ENCODE data around the gene P2RX5. TPM values are rescaled to one million over a fixed set of nuclear protein-coding genes. Genes with fewer than 3 reads are reported as not detected.

Gene P2RX5
- total and polyA plus RNA-seq, 2 experiments from 2014 or later, result 7.5 to 13.6 TPM

DNA sequence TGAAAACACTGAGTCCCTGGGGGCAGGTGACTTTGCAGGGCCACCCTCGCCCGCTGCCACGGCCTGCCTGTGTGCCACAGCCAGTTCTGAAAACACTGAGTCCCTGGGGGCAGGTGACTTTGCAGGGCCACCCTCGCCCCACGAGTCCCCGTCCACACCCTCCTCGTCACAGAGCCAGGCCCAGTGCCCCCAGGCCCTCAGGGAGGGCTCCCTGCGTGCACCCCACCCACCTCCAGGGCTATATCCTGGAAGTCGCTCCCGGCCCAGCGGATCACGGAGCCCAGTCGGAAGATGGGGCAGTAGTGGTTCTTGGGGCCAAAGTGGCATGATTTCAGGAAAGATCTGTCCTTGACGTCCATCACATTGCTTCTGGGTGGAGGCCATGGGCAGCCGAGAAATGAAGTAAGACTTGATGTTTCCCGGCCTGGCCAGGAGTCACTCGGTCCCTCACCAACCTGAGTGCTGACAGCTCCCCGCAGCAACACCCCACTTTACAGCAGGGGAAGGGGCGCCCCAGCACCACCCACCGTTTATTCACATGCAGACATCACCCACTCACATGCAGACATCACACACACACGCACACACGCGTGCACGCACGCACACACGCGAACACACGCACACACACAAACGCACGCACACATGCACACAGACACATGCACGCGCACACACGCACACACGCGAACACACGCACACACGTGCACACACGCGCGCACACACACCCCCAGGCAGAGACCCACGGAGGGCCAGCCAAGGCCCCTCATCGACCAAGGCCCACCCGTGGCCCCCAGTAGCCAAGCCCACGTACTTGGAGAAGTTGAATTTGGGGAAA, 6.5 kb downstream of the P2RX5 start:
- H3K36me3 ChIP-seq (ENCODE audit: insufficient read depth), result no peaks in the 10 kb centered on the region
- H3K4me1 ChIP-seq (ENCODE audit: insufficient read depth), result peaks cover 5% of the 10 kb centered on the region; the same call in 1 of the 2 replicates
- H3F3A ChIP-seq (replicated peaks; ENCODE audit: low read depth), result peaks cover 6% of the 10 kb centered on the region
- H3K27me3 Mint-ChIP-seq (ENCODE audit: insufficient read depth, low read depth, poor library complexity), result peaks cover 7% of the 10 kb centered on the region
- no peaks in the 10 kb centered on the region for H3K79me2 ChIP-seq (replicated peaks; ENCODE audit: insufficient read depth)
- H3K4me3 Mint-ChIP-seq, result no peak overlapping the region
- H3K4me2 ChIP-seq, result no peak overlapping the region
- H4K20me1 ChIP-seq (replicated peaks; ENCODE audit: insufficient read depth), result no peaks in the 10 kb centered on the region
- 0 out of 2 replicates have a peak overlapping the region, but pooled peaks have one; percentile 7 for H3K27ac Mint-ChIP-seq
- no peak overlapping the region for H2AFZ ChIP-seq
- H3K4me3 ChIP-seq, result no peak overlapping the region
- H3K4me1 Mint-ChIP-seq, result peaks cover 13% of the 10 kb centered on the region
- H3K9me2 ChIP-seq (ENCODE audit: insufficient read depth), result no peaks in the 10 kb centered on the region
- TF ChIP-seq EZH2 (IDR thresholded peaks at IDR 0.05; ENCODE audit: low read depth, unreplicated experiment) (no peak), JUNB (IDR thresholded peaks at IDR 0.05; ENCODE audit: unreplicated experiment) (no peak), STAT1 (IDR thresholded peaks at IDR 0.05; ENCODE audit: unreplicated experiment) (no peak)
- TF ChIP-seq, protein P1, sequence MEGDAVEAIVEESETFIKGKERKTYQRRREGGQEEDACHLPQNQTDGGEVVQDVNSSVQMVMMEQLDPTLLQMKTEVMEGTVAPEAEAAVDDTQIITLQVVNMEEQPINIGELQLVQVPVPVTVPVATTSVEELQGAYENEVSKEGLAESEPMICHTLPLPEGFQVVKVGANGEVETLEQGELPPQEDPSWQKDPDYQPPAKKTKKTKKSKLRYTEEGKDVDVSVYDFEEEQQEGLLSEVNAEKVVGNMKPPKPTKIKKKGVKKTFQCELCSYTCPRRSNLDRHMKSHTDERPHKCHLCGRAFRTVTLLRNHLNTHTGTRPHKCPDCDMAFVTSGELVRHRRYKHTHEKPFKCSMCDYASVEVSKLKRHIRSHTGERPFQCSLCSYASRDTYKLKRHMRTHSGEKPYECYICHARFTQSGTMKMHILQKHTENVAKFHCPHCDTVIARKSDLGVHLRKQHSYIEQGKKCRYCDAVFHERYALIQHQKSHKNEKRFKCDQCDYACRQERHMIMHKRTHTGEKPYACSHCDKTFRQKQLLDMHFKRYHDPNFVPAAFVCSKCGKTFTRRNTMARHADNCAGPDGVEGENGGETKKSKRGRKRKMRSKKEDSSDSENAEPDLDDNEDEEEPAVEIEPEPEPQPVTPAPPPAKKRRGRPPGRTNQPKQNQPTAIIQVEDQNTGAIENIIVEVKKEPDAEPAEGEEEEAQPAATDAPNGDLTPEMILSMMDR (conservative IDR thresholded peaks at IDR 0.05; ENCODE audit: low read depth in 2 of 2), result peak in 1 of 2 experiments; percentile 13; a peak in 1 of 4 replicates
- H3K9me3 Mint-ChIP-seq, result no peaks in the 10 kb centered on the region
- no peaks in the 10 kb centered on the region for H3K36me3 Mint-ChIP-seq (ENCODE audit: low read depth)
- H3K27me3 ChIP-seq (ENCODE audit: insufficient read depth), result peaks cover 2% of the 10 kb centered on the region
- no peak for ATAC-seq
- no peak for DNase-seq (ENCODE audit: low spot score)
- no peak overlapping the region for H3K27ac ChIP-seq (ENCODE audit: low read depth)

DNA sequence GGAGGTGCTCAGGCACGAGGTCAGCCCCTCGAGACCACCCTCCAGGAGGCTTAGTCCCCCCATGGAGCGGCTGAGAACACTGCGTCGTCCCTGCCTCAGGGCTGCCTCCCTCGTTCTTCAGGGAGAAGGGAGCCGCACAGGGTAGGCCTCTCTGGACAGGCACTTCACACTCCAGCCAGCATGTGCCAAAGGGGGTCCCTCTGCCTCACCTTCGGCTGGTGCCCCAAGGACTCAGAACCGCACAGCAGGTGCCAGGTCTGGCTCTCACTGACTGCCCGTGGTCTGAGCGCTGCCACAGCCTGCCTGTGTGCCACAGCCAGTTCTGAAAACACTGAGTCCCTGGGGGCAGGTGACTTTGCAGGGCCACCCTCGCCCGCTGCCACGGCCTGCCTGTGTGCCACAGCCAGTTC, 7.1 kb downstream of the P2RX5 start:
- peaks cover 6% of the 10 kb centered on the region for H3F3A ChIP-seq (replicated peaks; ENCODE audit: low read depth)
- Mint-ChIP-seq H3K9me3 (no peaks in the 10 kb centered on the region), H3K27me3 (ENCODE audit: insufficient read depth, low read depth, poor library complexity) (peaks cover 4% of the 10 kb centered on the region), H3K4me1 (peaks cover 10% of the 10 kb centered on the region), H3K27ac (no peak overlapping the region), H3K36me3 (ENCODE audit: low read depth) (no peaks in the 10 kb centered on the region), H3K4me3 (no peak overlapping the region)
- no peak for DNase-seq (ENCODE audit: low spot score)
- no peak; the same call in 2 of the 3 replicates for ATAC-seq
- no peaks in the 10 kb centered on the region for H3K36me3 ChIP-seq (ENCODE audit: insufficient read depth)
- H3K27ac ChIP-seq (ENCODE audit: low read depth), result no peak overlapping the region
- H2AFZ ChIP-seq, result no peak overlapping the region
- H3K4me2 ChIP-seq, result no peak overlapping the region
- no peak overlapping the region for H3K4me3 ChIP-seq
- no peak for TF ChIP-seq JUNB (IDR thresholded peaks at IDR 0.05; ENCODE audit: unreplicated experiment)
- TF ChIP-seq STAT1 (IDR thresholded peaks at IDR 0.05; ENCODE audit: unreplicated experiment), result no peak
- no peak for TF ChIP-seq POLR2AphosphoS5 (IDR thresholded peaks at IDR 0.05; ENCODE audit: low read depth)
- no peaks in the 10 kb centered on the region for H3K9me2 ChIP-seq (ENCODE audit: insufficient read depth)
- H3K4me1 ChIP-seq (ENCODE audit: insufficient read depth), result no peaks in the 10 kb centered on the region
- no peaks in the 10 kb centered on the region for H3K27me3 ChIP-seq (ENCODE audit: insufficient read depth)
- no peaks in the 10 kb centered on the region for H3K79me2 ChIP-seq (replicated peaks; ENCODE audit: insufficient read depth)
- H4K20me1 ChIP-seq (replicated peaks; ENCODE audit: insufficient read depth), result no peaks in the 10 kb centered on the region

DNA sequence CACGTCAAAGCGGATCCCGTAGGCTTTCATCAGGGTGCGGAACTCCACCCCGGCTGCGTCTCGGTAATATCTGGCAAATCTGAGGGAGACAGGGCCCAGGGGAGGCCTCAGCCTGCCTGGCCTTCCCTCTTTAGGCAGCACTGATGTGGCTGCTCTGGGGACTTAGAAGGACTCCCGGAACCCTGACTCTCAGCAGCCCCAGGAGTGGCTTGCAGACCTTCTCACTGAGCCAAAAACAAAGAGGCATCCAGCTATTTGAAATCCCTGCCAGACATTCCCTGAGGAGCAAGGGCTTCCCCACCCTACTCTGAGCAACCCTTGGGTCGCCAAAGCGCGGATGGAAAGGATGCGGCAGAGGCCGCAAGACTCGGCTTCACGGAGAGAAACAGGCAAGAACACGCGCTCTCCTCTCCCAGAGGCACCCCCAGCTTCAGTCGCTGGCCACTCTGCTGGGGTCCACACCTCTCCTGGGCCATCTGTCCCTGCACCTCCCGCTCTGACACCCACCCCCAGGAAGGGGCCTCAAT, 7.9 kb downstream of the P2RX5 start:
- no peaks in the 10 kb centered on the region for H3K27me3 ChIP-seq (ENCODE audit: insufficient read depth)
- no peaks in the 10 kb centered on the region for H3K36me3 ChIP-seq (ENCODE audit: insufficient read depth)
- ATAC-seq (peak; percentile 59), DNase-seq (ENCODE audit: low spot score) (peak; percentile 65)
- H3K4me3 Mint-ChIP-seq, result no peak overlapping the region
- peaks cover 10% of the 10 kb centered on the region for H3K4me1 Mint-ChIP-seq
- H3K9me2 ChIP-seq (ENCODE audit: insufficient read depth), result no peaks in the 10 kb centered on the region
- H3K4me3 ChIP-seq, result no peak overlapping the region
- H3K4me2 ChIP-seq, result no peak overlapping the region
- no peaks in the 10 kb centered on the region for H4K20me1 ChIP-seq (replicated peaks; ENCODE audit: insufficient read depth)
- H3K9me3 Mint-ChIP-seq, result no peaks in the 10 kb centered on the region
- peak overlapping the region; percentile 72 for H2AFZ ChIP-seq
- H3K36me3 Mint-ChIP-seq (ENCODE audit: low read depth), result no peaks in the 10 kb centered on the region
- H3K4me1 ChIP-seq (ENCODE audit: insufficient read depth), result no peaks in the 10 kb centered on the region
- H3F3A ChIP-seq (replicated peaks; ENCODE audit: low read depth), result peaks cover 6% of the 10 kb centered on the region
- H3K27ac ChIP-seq (ENCODE audit: low read depth), result 0 out of 2 replicates have a peak overlapping the region, but pooled peaks have one; percentile 50
- peak overlapping the region; percentile 72 for H3K27ac Mint-ChIP-seq
- H3K27me3 Mint-ChIP-seq (ENCODE audit: insufficient read depth, low read depth, poor library complexity), result peaks cover 4% of the 10 kb centered on the region
- no peaks in the 10 kb centered on the region for H3K79me2 ChIP-seq (replicated peaks; ENCODE audit: insufficient read depth)
- TF ChIP-seq STAT1 (IDR thresholded peaks at IDR 0.05; ENCODE audit: unreplicated experiment), result no peak
- TF ChIP-seq NANOG (IDR thresholded peaks at IDR 0.05; ENCODE audit: borderline replicate concordance), result no peak
- TF ChIP-seq EZH2 (IDR thresholded peaks at IDR 0.05; ENCODE audit: low read depth, unreplicated experiment), result no peak
- no peak for TF ChIP-seq EZH2phosphoT487 (IDR thresholded peaks at IDR 0.05; ENCODE audit: unreplicated experiment)
- TF ChIP-seq, protein P2, sequence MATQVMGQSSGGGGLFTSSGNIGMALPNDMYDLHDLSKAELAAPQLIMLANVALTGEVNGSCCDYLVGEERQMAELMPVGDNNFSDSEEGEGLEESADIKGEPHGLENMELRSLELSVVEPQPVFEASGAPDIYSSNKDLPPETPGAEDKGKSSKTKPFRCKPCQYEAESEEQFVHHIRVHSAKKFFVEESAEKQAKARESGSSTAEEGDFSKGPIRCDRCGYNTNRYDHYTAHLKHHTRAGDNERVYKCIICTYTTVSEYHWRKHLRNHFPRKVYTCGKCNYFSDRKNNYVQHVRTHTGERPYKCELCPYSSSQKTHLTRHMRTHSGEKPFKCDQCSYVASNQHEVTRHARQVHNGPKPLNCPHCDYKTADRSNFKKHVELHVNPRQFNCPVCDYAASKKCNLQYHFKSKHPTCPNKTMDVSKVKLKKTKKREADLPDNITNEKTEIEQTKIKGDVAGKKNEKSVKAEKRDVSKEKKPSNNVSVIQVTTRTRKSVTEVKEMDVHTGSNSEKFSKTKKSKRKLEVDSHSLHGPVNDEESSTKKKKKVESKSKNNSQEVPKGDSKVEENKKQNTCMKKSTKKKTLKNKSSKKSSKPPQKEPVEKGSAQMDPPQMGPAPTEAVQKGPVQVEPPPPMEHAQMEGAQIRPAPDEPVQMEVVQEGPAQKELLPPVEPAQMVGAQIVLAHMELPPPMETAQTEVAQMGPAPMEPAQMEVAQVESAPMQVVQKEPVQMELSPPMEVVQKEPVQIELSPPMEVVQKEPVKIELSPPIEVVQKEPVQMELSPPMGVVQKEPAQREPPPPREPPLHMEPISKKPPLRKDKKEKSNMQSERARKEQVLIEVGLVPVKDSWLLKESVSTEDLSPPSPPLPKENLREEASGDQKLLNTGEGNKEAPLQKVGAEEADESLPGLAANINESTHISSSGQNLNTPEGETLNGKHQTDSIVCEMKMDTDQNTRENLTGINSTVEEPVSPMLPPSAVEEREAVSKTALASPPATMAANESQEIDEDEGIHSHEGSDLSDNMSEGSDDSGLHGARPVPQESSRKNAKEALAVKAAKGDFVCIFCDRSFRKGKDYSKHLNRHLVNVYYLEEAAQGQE (IDR thresholded peaks at IDR 0.05; ENCODE audit: unreplicated experiment), result no peak

Data from GM23338 (cell line).